A549 (cell line): Measurements from ENCODE around the gene SORCS2. TPM values are rescaled to one million over a fixed set of nuclear protein-coding genes. Genes with fewer than 3 reads are reported as not detected.

Experiments used
- ATAC-seq, 2 experiments: fragments of 200-7000 bp in 1 of 2; fragments of >200 bp in 1 of 2; cut with Nextera tagmentation in 1 of 2; cut with Tn5 transposase in 1 of 2; 3 replicates each; pipeline versions ENCODE4 v1.8.0 to v1.9.1; 2018 to 2020; ENCODE audit warnings: mild to moderate bottlenecking in 1 of 2, moderate library complexity in 1 of 2
- CTCF ChIA-PET: fragments of 300-600 bp; sonication (Branson Sonifier 250); formaldehyde crosslinking; extraction: SDS; loops from one replicate; lab custom pipeline; 2021; ENCODE audit warnings: antibody characterized with exemption, inconsistent platforms; lab: Yijun Ruan, JAX
- POLR2A ChIA-PET: fragments of 350-600 bp; formaldehyde crosslinking; extraction: SDS; loops from one replicate; lab custom pipeline; 2021; ENCODE audit warnings: antibody characterized with exemption, inconsistent platforms; lab: Yijun Ruan, JAX
- DNase-seq, 2 experiments: peaks; one replicate each; pipeline versions ENCODE4 v3.0.0 to v3.0.0-alpha.2; 2011 to 2016; ENCODE audit warnings: low read depth in 1 of 2, low spot score in 1 of 2
- FAIRE-seq: peaks from 2 replicates; lab custom pipeline; 2011; peaks lifted over from hg19 to GRCh38; lab: Jason Lieb, UNC
- H3K27ac ChIP-seq, 2 experiments: fragments of >200 bp; sonication (Bioruptor Twin); formaldehyde crosslinking; 3 replicates each; pipeline ENCODE4 v1.5.1; 2016 to 2017
- H3K4me1 ChIP-seq: fragments of >200 bp; sonication (Bioruptor Twin); formaldehyde crosslinking; 3 replicates; pipeline ENCODE4 v1.6.1; 2016
- H3K4me2 ChIP-seq: fragments of >200 bp; sonication (Bioruptor Twin); formaldehyde crosslinking; 3 replicates; pipeline ENCODE4 v1.6.1; 2016
- H3K4me3 ChIP-seq: fragments of >200 bp; sonication (Bioruptor Twin); formaldehyde crosslinking; 3 replicates; pipeline ENCODE4 v1.5.1; 2016
- H3K9me3 ChIP-seq: fragments of >200 bp; sonication (Bioruptor Twin); formaldehyde crosslinking; 3 replicates; pipeline ENCODE4 v1.6.1; 2016
- BHLHE40 ChIP-seq: IDR thresholded peaks from 2 replicates; pipeline ENCODE4 v1.6.1; 2012; ENCODE audit warnings: low read depth, low read length, inconsistent platforms
- CBX8 ChIP-seq: fragments of 200-600 bp; sonication (generic); IDR thresholded peaks from 2 replicates; pipeline ENCODE4 v1.6.1; 2016
- CEBPB ChIP-seq, 2 experiments: fragments of >200 bp in 1 of 2; sonication (Bioruptor Twin) in 1 of 2; formaldehyde crosslinking in 1 of 2; IDR thresholded peaks; 2 replicates each; pipeline ENCODE4 v1.6.1; 2012 to 2016
- CHD2 ChIP-seq: fragments of 150-350 bp; IDR thresholded peaks from 2 replicates; pipeline ENCODE4 v1.6.1; 2014; ENCODE audit warnings: low read length; ENCODE audit not compliant: partially characterized antibody
- EP300 ChIP-seq, 2 experiments: fragments of >200 bp; sonication (Bioruptor Twin); formaldehyde crosslinking; IDR thresholded peaks; 2 replicates in 1 of 2; 3 replicates in 1 of 2; pipeline ENCODE4 v1.6.1; 2016 to 2017
- FOSL2 ChIP-seq, 2 experiments: fragments of 450-650 bp in 1 of 2; fragments of >200 bp in 1 of 2; sonication (Bioruptor Twin) in 1 of 2; formaldehyde crosslinking; IDR thresholded peaks; 2 replicates each; pipeline versions ENCODE4 v1.5.0 to v1.6.1; 2016 to 2020; ENCODE audit warnings: mild to moderate bottlenecking in 1 of 2, moderate library complexity in 1 of 2
- FOXS1 ChIP-seq: fragments of 250-450 bp; sonication (Bioruptor Pico); IDR thresholded peaks from 2 replicates; pipeline ENCODE4 v1.5.0; 2020; ENCODE audit warnings: mild to moderate bottlenecking, moderate library complexity
- GATA3 ChIP-seq: IDR thresholded peaks from 2 replicates; pipeline ENCODE4 v1.6.1; 2012; ENCODE audit warnings: borderline replicate concordance
- HOXA7 ChIP-seq: fragments of 250-450 bp; sonication (Bioruptor Pico); IDR thresholded peaks from 2 replicates; pipeline ENCODE4 v1.5.0; 2020; ENCODE audit warnings: mild to moderate bottlenecking, moderate library complexity
- HOXB13 ChIP-seq: fragments of 250-450 bp; sonication (Bioruptor Pico); IDR thresholded peaks from 2 replicates; pipeline ENCODE4 v1.5.0; 2020; ENCODE audit warnings: low read depth, mild to moderate bottlenecking, moderate library complexity
- HOXB5 ChIP-seq: fragments of 250-450 bp; sonication (Bioruptor Pico); IDR thresholded peaks from 2 replicates; pipeline ENCODE4 v1.5.0; 2020; ENCODE audit warnings: mild to moderate bottlenecking, moderate library complexity
- JUNB ChIP-seq: fragments of >200 bp; sonication (Bioruptor Twin); formaldehyde crosslinking; IDR thresholded peaks from 2 replicates; pipeline ENCODE4 v1.6.1; 2016
- KDM5A ChIP-seq: fragments of 200-600 bp; sonication (generic); IDR thresholded peaks from 2 replicates; pipeline ENCODE4 v1.6.1; 2016; ENCODE audit warnings: antibody characterized with exemption, mild to moderate bottlenecking
- MYC ChIP-seq: IDR thresholded peaks from 2 replicates; pipeline ENCODE4 v1.6.1; 2012; ENCODE audit warnings: mild to moderate bottlenecking, inconsistent platforms, low read length, improper control_type of control experiment, borderline replicate concordance
- RCOR1 ChIP-seq: fragments of 150-350 bp; IDR thresholded peaks from 2 replicates; pipeline ENCODE4 v1.6.1; 2014; ENCODE audit warnings: antibody characterized with exemption, low read length, low read depth
- RFX5 ChIP-seq: fragments of 450-650 bp; IDR thresholded peaks from 2 replicates; pipeline ENCODE4 v1.7.1; 2014; ENCODE audit warnings: antibody characterized with exemption, mild to moderate bottlenecking, moderate library complexity
- RNF2 ChIP-seq: fragments of 200-600 bp; sonication (generic); IDR thresholded peaks from 2 replicates; pipeline ENCODE4 v1.6.1; 2016; ENCODE audit warnings: low read depth, mild to moderate bottlenecking, antibody characterized with exemption, moderate library complexity, borderline replicate concordance
- SREBF2 ChIP-seq: fragments of 450-650 bp; IDR thresholded peaks from 2 replicates; pipeline ENCODE4 v1.6.1; 2014; ENCODE audit warnings: mild to moderate bottlenecking, moderate library complexity
- TFCP2L1 ChIP-seq: fragments of 250-450 bp; sonication (Bioruptor Pico); IDR thresholded peaks from 2 replicates; pipeline ENCODE4 v1.5.0; 2021; ENCODE audit warnings: mild to moderate bottlenecking
- ZC3H11A ChIP-seq: fragments of 450-650 bp; IDR thresholded peaks from 2 replicates; pipeline ENCODE4 v1.6.1; 2014; ENCODE audit warnings: antibody characterized with exemption, mild to moderate bottlenecking
- ZSCAN20 ChIP-seq: fragments of 250-450 bp; sonication (Bioruptor Pico); IDR thresholded peaks from 2 replicates; pipeline ENCODE4 v1.8.0; 2022; ENCODE audit warnings: mild to moderate bottlenecking, moderate library complexity
- WGBS: methylation state at CpG from one replicate; pipeline ENCODE4 v1.1.6; 2017; ENCODE audit errors: missing lambda C conversion rate; 5-methylcytosine and 5-hydroxymethylcytosine counted together
- polyA plus RNA-seq, 4 experiments: library from polyadenylated mRNA; depleted of rRNA in 3 of 4; stranded (reverse); fragments of >200 nt; fragmentation: RNase III in 1 of 4; extraction: RNeasy Plus Mini Kit Qiagen cat#74134 plus additional on column Dnase treatment in 1 of 4; gene quantifications; 2 replicates in 3 of 4; 3 replicates in 1 of 4; pipeline ENCODE4 v1.2.3, GENCODE V29; 2011 to 2017
- TF ChIP-seq, protein P1 (sequence below): fragments of >200 bp; sonication (Bioruptor Twin); formaldehyde crosslinking; IDR thresholded peaks from 3 replicates; pipeline ENCODE4 v1.5.1; 2016
- TF ChIP-seq, protein P2 (sequence below): fragments of 200-600 bp; sonication (generic); IDR thresholded peaks from 2 replicates; pipeline ENCODE4 v1.6.1; 2016; ENCODE audit warnings: antibody characterized with exemption, mild to moderate bottlenecking, moderate library complexity
- TF ChIP-seq, protein P3 (sequence below): fragments of 250-450 bp; sonication (Bioruptor Pico); IDR thresholded peaks from 2 replicates; pipeline ENCODE4 v1.5.0; 2020; ENCODE audit warnings: low read depth, mild to moderate bottlenecking, moderate library complexity
- TF ChIP-seq, protein P4 (sequence below): IDR thresholded peaks from 2 replicates; pipeline ENCODE4 v1.6.1; 2012
- TF ChIP-seq, protein P5 (sequence below): fragments of 150-350 bp; IDR thresholded peaks from 2 replicates; pipeline ENCODE4 v1.6.1; 2014; ENCODE audit warnings: low read depth, mild to moderate bottlenecking, low read length
- TF ChIP-seq, protein P6 (sequence below): fragments of >200 bp; sonication (Bioruptor Twin); formaldehyde crosslinking; IDR thresholded peaks from 2 replicates; pipeline ENCODE4 v1.6.1; 2016

The SORCS2 gene
- polyA plus RNA-seq, 2 of the 4 experiments (the other 2 are of a cell fraction), result 1.4 to 4.6 TPM

DNA sequence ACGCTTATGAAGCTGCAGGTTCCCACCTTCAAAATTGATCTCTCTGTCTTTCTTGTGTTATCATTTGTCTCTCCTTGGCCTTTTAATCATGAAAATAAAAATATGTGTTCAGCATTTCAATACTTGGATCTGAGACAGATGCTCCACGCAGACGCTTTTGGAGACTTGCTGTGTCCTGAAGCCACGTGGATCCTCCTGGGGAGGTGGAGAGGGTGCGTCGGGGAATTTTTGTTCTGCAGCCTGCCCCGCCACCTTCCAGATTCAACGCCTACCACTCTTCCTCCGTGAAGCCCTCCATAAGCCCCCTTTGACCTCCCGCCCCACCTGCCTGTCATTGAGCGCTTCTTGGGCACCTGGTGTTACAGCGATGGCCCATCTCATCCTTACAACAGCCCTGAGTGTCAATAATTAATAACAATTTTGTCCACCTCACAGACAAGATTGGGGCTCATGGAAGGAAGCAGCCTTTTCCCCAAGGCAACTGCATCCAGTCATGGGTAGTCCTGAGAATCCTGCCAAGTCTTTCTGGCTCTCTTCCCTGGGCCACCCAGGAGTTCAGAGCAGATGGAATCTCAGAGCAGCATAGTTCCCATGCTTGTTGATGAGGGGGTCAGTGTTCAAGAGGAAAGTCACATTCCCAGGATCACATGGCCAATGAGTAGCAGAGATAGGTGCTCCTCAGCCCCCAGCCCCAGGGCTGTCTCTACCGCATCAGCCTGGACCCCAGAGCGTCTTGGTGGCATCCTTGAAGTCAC, 415.0 kb downstream of the SORCS2 start:
- ChIA-PET CTCF (no interaction called here), POLR2A (no interaction called here)
- WGBS, result 67% methylated on average over 12 of the region's 14 CpGs
- H3K27ac ChIP-seq, result no peak overlapping the region
- H3K9me3 ChIP-seq, result no peaks in the 10 kb centered on the region
- no peak overlapping the region for H3K4me2 ChIP-seq
- DNase-seq (no peak), FAIRE-seq (no peak), ATAC-seq (no peak)
- no peaks in the 10 kb centered on the region for H3K4me1 ChIP-seq
- H3K4me3 ChIP-seq, result no peak overlapping the region
- TF ChIP-seq ZSCAN20 (no peak), HOXB5 (CRISPR knock-in tag) (no peak), RNF2 (no peak), MYC (no peak), BHLHE40 (no peak), FOXS1 (CRISPR knock-in tag) (no peak), GATA3 (no peak), CBX8 (no peak), RCOR1 (no peak)
- TF ChIP-seq, protein P1, sequence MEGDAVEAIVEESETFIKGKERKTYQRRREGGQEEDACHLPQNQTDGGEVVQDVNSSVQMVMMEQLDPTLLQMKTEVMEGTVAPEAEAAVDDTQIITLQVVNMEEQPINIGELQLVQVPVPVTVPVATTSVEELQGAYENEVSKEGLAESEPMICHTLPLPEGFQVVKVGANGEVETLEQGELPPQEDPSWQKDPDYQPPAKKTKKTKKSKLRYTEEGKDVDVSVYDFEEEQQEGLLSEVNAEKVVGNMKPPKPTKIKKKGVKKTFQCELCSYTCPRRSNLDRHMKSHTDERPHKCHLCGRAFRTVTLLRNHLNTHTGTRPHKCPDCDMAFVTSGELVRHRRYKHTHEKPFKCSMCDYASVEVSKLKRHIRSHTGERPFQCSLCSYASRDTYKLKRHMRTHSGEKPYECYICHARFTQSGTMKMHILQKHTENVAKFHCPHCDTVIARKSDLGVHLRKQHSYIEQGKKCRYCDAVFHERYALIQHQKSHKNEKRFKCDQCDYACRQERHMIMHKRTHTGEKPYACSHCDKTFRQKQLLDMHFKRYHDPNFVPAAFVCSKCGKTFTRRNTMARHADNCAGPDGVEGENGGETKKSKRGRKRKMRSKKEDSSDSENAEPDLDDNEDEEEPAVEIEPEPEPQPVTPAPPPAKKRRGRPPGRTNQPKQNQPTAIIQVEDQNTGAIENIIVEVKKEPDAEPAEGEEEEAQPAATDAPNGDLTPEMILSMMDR, result no peak
- TF ChIP-seq, protein P2, sequence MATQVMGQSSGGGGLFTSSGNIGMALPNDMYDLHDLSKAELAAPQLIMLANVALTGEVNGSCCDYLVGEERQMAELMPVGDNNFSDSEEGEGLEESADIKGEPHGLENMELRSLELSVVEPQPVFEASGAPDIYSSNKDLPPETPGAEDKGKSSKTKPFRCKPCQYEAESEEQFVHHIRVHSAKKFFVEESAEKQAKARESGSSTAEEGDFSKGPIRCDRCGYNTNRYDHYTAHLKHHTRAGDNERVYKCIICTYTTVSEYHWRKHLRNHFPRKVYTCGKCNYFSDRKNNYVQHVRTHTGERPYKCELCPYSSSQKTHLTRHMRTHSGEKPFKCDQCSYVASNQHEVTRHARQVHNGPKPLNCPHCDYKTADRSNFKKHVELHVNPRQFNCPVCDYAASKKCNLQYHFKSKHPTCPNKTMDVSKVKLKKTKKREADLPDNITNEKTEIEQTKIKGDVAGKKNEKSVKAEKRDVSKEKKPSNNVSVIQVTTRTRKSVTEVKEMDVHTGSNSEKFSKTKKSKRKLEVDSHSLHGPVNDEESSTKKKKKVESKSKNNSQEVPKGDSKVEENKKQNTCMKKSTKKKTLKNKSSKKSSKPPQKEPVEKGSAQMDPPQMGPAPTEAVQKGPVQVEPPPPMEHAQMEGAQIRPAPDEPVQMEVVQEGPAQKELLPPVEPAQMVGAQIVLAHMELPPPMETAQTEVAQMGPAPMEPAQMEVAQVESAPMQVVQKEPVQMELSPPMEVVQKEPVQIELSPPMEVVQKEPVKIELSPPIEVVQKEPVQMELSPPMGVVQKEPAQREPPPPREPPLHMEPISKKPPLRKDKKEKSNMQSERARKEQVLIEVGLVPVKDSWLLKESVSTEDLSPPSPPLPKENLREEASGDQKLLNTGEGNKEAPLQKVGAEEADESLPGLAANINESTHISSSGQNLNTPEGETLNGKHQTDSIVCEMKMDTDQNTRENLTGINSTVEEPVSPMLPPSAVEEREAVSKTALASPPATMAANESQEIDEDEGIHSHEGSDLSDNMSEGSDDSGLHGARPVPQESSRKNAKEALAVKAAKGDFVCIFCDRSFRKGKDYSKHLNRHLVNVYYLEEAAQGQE, result no peak
- TF ChIP-seq, protein P3, sequence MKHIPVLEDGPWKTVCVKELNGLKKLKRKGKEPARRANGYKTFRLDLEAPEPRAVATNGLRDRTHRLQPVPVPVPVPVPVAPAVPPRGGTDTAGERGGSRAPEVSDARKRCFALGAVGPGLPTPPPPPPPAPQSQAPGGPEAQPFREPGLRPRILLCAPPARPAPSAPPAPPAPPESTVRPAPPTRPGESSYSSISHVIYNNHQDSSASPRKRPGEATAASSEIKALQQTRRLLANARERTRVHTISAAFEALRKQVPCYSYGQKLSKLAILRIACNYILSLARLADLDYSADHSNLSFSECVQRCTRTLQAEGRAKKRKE (CRISPR knock-in tag), result no peak

DNA sequence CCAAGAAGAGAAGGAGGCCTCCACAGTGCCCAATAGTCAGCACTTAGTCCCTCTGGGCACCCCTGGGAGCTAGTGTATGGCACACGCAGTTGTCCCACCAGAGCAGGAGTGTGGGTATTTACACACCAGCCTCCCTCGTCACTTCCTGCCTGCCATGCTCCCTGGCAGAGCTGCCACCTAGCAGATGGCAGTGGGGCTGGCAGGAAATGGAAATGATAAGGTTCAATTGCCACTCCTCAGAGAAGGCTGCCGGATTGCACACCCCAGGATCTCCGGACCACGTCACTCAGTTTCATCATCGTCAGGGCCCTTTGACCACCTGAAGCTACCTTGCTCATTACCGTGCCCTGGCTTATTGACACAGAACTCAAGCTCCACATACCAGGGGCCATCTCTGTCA, 415.7 kb downstream of the SORCS2 start:
- TF ChIP-seq HOXA7 (CRISPR knock-in tag) (no peak), CEBPB (IDR thresholded peaks at IDR 0.05) (no peak)
- CTCF ChIA-PET, result no interaction called here

DNA sequence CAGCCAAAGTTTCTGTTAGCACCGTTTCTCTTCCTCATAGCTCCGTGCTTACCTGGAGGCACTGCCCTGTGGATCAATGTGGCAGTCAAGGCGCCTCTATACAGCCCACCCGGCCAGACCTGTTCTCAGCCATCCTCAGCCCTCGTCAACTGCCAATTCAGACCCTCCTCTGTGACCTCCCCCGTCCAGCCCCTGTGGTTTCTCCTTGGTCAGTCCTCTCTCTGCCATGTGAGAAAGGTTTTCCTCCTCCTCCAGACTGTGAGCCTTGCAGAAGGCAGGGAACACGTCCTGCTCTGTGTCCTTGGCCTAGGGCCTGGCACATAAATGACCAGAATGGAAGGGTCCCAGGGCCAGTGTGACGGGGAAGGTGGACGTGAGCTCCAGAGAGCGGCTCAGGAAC, 417.0 kb downstream of the SORCS2 start:
- FAIRE-seq (no peak), ATAC-seq (no peak)
- 28% methylated on average over 6 of the region's 10 CpGs for WGBS
- CTCF ChIA-PET, result no interaction called here
- no peak overlapping the region for H3K27ac ChIP-seq
- H3K4me1 ChIP-seq, result no peaks in the 10 kb centered on the region
- no peak overlapping the region for H3K4me2 ChIP-seq
- no peak overlapping the region for H3K4me3 ChIP-seq
- TF ChIP-seq, protein P4, sequence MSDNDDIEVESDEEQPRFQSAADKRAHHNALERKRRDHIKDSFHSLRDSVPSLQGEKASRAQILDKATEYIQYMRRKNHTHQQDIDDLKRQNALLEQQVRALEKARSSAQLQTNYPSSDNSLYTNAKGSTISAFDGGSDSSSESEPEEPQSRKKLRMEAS, result no peak
- TF ChIP-seq RFX5, result no peak
- no peak for TF ChIP-seq CBX8
- TF ChIP-seq, protein P5, sequence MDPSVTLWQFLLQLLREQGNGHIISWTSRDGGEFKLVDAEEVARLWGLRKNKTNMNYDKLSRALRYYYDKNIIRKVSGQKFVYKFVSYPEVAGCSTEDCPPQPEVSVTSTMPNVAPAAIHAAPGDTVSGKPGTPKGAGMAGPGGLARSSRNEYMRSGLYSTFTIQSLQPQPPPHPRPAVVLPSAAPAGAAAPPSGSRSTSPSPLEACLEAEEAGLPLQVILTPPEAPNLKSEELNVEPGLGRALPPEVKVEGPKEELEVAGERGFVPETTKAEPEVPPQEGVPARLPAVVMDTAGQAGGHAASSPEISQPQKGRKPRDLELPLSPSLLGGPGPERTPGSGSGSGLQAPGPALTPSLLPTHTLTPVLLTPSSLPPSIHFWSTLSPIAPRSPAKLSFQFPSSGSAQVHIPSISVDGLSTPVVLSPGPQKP, result no peak
- TF ChIP-seq CHD2, result no peak
- TF ChIP-seq TFCP2L1 (CRISPR knock-in tag), result no peak
- no peak for TF ChIP-seq ZC3H11A
- no peak for TF ChIP-seq FOSL2 (IDR thresholded peaks at IDR 0.05)
- TF ChIP-seq FOSL2 (CRISPR knock-in tag; IDR thresholded peaks at IDR 0.05), result no peak
- TF ChIP-seq, protein P6, sequence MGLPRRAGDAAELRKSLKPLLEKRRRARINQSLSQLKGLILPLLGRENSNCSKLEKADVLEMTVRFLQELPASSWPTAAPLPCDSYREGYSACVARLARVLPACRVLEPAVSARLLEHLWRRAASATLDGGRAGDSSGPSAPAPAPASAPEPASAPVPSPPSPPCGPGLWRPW, result no peak
- no peak for TF ChIP-seq EP300 (IDR thresholded peaks at IDR 0.05)
- TF ChIP-seq SREBF2, result no peak
- no peak for TF ChIP-seq KDM5A
- TF ChIP-seq HOXB13 (CRISPR knock-in tag), result no peak
- TF ChIP-seq JUNB, result no peak
- TF ChIP-seq, all 56 proteins: peak for 0
- POLR2A ChIA-PET, result no interaction called here
- DNase-seq, result no peak
- no peaks in the 10 kb centered on the region for H3K9me3 ChIP-seq

More for the DNA sequence above, 415.7 kb downstream of the SORCS2 start:
- 82% methylated on average over 7 of the region's 7 CpGs for WGBS
- DNase-seq, result no peak
- H3K9me3 ChIP-seq, result no peaks in the 10 kb centered on the region
- no peak for ATAC-seq
- H3K4me3 ChIP-seq, result no peak overlapping the region
- FAIRE-seq, result no peak
- no peaks in the 10 kb centered on the region for H3K4me1 ChIP-seq
- POLR2A ChIA-PET, result no interaction called here
- H3K27ac ChIP-seq, result no peak overlapping the region
- no peak overlapping the region for H3K4me2 ChIP-seq
